Cerebellar cortex (tissue), 1 donor: ENCODE results near the gene CTIF.

ENCODE experiments used
- DNase-seq: peaks from one replicate; pipeline ENCODE4 v3.0.0-alpha.2; 2015; ENCODE audit warnings: low spot score

The CTIF gene

GRCh38 chr18:48533340-48534070 is 5.3 kb upstream of the CTIF start:
- DNase-seq = no peak

DNA sequence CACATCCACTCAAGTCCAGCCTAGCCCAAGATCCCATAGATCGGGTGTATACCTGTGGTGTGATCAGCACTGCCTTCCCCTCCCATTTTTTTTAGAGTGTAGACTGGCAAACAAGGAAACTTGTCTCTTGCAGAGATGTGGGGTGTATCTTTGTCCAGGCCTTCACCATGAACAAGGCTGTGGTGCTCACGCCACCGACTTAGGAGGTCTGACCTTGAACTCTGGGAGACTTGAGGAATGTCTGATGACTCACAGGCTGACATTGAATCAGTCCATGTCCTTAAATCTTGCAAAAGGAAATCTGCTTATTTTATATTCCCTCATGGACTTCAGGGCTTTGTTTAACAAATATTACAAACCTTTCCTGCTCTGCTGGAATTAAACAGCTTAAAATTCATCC is 4.5 kb upstream of the CTIF start:
- DNase-seq = no peak

- no peak for DNase-seq
Observed at GRCh38 chr18:48535956-48536355, 2.9 kb upstream of the CTIF start.

DNA sequence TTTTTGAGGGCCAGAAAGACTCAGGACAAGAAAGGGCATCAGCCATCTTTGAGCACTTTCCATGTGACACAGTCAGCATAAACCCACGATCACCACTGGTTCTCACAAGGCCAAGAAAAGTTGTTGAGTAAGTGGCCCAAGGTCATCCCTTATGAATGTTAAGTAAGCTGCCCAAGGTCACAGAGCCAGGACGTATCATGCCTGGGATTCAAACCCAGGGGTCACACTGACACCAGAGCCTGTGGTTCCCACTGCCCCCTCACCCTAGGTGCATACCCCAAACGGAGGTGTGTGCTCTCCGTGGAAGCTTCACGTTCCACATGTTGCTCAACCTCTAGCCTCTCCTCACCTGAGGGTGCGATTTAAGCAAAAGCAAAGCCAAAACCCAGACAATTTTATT is 2.3 kb upstream of the CTIF start:
- DNase-seq = no peak

GRCh38 chr18:48539406-48540250 is 797 bp downstream of the CTIF start:
- peak; percentile 51 for DNase-seq

DNA sequence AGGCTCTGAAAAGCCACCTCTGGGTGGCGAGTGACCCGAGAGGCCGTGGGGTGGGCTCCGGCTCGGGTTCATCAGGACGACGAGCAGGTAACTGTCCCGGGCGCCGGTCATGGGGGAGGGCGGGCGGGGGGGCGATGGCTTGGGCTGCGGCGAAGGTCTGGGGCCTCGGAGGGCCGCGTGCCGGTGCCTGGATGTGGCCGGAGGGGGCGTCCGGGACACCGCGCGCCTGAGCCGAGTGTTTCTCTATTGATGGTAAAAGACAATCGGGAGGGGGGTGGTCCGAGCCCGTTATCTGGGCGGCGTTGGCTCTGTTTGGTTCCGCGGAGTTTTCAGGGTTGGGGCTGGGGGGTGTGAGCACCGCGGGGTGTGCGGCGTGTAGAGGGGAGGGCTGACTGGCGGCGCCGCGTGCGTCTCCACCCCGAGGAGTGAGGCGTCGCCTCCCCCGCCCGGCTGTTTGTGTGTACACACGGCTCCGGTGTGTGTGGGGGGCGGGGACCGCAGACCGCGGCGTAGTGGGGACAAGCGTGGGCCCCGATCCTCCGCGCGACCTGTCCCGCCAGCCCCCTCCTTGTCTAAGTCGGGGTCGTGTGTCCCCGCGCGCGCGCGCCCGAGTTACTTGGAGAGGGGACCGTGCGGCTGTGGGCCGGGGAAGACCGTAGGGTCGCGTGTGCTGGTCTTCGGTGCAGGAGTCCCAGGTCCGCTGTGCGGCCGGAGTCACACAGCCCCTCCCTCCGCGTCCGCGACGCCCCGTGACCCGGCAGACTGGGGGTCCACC is 1.6 kb downstream of the CTIF start:
- peak; percentile 67 for DNase-seq

GRCh38 chr18:48541026-48541746 is 2.4 kb downstream of the CTIF start:
- peak; percentile 72 for DNase-seq

- no peak for DNase-seq
Observed at GRCh38 chr18:48541747-48542400, 3.0 kb downstream of the CTIF start.

DNA sequence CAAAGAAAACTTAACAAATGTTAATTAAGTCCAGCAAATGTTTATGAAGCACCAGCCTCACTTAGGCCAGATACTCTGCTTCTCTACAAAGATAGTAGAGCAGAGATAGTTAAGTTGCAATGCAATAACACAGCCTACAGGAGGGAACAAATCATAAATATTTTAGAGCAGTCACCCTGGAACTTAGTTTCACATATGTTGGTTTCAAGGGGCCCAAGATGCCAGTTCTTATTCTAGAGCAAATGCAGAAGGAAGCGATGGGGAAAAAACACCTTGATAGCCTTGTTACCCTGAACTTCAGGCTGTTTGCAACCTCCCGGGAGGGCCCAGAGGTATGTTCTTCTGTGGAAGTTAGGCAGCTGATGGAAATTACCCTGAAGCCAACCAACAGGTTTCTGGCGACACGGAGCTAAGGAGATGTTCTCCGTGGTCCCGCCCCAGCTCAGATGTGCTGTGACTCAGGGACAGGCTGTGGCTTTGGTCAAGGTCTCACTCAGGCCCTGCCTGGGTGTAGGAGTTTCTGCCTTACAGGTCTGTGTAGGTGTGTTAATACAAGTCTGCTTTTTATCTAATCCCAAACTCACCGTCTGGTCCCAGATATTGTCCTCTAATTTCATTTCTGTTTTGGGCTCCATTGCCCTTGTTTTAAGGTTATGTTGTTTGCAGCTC is 3.8 kb downstream of the CTIF start:
- DNase-seq = no peak

DNA sequence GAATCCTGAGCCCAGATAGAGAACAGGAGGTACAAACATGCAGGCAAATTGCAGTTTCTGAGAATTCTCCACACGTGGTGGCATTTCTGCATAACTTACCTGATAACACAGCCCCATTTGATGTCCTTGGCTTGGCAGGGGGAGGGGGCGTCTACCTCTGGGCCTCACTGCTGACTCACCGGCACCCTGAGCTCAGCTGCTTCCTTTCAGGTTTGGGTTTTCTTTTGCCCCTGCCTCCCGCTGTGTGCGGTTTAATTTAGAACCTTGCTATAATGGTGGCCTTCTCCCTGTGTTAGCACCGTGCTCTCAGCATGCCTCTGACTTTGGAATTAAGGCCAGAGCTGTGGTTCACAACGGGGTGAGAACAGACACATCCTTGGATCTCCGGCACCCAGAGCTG is 4.4 kb downstream of the CTIF start:
- DNase-seq = no peak

- DNase-seq = no peak
Observed at GRCh38 chr18:48544116-48544515, 5.3 kb downstream of the CTIF start.

- DNase-seq = no peak
Observed at GRCh38 chr18:48544661-48545415, 6.0 kb downstream of the CTIF start.

DNA sequence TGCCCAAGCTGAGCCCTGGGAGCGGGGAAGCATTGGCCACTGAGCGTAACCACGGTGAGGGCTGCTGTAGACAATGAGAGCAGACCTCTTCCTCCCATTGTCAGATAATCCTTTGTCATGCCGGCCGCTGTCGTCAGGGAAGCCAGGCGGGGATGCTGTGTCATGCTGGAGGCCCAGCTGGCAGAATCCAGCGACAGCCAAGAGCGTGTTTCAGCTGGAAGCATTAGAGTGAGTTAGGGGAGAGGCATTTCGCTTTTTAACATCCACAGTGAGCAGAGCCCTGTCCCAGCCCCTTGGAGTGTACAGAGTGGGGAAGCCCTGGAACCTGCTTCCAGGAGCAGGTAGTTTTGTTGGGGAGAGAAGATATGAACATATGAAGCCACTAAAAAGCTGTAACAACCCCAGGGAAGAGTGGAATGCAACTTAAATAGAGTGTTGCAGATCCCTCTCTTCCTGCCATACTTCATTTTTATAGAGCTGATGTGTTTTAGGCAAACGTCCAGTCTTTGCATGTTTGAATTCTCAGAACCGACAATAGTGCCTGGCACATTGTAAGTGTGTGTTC is 7.0 kb downstream of the CTIF start:
- peak; percentile 21 for DNase-seq

DNA sequence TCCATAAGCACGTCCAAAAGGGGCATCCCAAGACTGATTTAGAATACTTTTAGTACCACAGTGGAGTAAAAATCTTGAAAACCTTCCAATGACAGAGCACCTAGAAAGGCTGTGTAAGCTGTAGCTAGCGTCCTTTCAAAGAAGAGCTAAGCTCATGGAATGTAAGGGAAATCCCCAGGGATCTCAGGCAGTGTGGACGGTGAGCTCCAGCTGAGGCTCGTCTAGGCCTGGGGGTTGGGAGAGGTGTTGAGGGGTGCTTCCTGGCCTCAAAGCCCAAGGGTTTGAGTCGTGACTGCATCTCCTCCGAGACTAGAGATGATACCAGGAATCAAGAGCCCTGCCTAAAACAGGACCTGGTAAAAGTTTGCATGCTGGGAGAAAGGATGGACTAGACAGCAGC is 7.6 kb downstream of the CTIF start:
- no peak for DNase-seq

GRCh38 chr18:48547531-48547981 is 8.7 kb downstream of the CTIF start:
- DNase-seq = no peak

- DNase-seq = no peak
Observed at GRCh38 chr18:48548011-48548771, 9.4 kb downstream of the CTIF start.

GRCh38 chr18:48548921-48549320 is 10.1 kb downstream of the CTIF start:
- no peak for DNase-seq

DNA sequence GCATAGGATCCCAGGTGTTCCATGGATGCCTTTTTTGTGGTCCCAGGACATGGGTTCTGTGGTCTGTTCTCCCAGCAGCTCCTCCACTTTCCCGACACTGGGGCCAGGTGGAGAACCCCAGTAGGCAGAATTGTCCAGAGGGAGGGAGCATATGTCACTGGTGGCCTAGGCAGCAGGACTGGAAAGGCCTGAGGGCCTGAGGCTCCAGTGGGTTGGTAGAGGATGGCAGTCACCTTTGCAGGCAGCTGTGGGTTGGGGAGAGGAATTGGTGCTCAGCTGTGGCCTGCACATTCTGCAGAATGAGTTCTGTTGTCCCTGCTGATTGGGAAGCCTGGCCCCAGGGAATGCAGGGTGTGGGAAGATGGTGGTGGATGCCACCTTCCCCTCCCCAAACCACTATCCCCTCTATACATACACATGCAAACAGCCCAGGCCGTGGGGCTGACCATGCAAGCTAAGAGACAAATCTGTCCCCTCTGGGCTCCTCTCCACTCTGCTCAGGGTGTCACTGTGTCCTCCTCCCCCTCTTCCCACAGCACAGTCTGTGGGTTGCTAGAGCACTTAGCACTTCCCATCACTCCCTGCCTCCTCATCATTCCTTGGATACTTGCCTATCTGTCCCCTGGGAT is 11.4 kb downstream of the CTIF start:
- peak; percentile 14 for DNase-seq
